ENCODE measurements around the gene SARS1. TPM values are rescaled to one million over a fixed set of nuclear protein-coding genes. Genes with fewer than 3 reads are reported as not detected.
A peak's percentile ranks its signal among the peaks of the same experiment; 100 is the strongest.

SARS1 gene
- total and polyA plus RNA-seq, 2 of the 13 experiments (the other 11 are each of a cell fraction or from before 2014, with no cell fraction given) = 103 to 134 TPM

DNA sequence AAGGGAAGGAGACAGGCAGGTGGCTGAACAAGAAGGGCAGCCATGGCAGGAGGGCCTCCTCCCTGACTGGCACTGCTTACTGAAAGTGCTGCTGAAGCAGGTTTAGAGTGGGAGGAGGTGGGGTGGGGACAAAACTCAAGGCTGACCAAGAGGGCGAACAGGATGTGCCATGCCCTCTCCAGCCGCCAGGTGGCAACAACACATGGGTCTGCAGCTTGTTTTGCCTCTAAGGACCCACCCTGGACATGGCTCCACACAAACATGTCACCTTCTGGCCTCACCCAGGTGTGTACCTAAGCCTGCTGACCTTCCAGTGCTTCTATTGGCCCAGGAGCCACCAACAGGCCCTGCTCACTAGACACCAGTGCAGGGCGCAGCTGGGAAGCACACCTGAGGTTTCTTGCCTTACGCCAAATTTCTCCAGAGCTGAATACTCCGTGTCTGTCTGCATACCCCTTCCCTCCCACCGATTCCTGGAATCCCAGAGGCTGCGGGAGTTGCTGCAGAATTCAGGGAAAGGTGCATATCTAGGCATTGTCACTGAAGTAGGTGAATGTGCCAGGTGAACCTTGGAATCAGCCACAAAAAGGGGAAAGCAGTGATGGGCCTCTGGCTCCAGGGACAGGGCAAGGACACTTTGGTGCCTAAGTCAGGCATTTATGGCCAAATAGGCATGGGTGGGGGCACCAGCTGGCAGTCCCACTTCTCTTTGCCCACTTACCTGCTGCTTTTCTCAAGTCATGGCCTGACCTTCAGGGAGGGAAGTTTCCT lies 63.9 kb downstream of the SARS1 start (continued):
- TF ChIP-seq, protein P1, sequence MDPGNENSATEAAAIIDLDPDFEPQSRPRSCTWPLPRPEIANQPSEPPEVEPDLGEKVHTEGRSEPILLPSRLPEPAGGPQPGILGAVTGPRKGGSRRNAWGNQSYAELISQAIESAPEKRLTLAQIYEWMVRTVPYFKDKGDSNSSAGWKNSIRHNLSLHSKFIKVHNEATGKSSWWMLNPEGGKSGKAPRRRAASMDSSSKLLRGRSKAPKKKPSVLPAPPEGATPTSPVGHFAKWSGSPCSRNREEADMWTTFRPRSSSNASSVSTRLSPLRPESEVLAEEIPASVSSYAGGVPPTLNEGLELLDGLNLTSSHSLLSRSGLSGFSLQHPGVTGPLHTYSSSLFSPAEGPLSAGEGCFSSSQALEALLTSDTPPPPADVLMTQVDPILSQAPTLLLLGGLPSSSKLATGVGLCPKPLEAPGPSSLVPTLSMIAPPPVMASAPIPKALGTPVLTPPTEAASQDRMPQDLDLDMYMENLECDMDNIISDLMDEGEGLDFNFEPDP (CRISPR knock-in tag; conservative IDR thresholded peaks at IDR 0.05) = no peak
- TF ChIP-seq ZNF749 (CRISPR knock-in tag; IDR thresholded peaks at IDR 0.05; ENCODE audit: borderline replicate concordance) = no peak
- TF ChIP-seq, protein P2, sequence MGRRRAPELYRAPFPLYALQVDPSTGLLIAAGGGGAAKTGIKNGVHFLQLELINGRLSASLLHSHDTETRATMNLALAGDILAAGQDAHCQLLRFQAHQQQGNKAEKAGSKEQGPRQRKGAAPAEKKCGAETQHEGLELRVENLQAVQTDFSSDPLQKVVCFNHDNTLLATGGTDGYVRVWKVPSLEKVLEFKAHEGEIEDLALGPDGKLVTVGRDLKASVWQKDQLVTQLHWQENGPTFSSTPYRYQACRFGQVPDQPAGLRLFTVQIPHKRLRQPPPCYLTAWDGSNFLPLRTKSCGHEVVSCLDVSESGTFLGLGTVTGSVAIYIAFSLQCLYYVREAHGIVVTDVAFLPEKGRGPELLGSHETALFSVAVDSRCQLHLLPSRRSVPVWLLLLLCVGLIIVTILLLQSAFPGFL (CRISPR knock-in tag; IDR thresholded peaks at IDR 0.05) = no peak
- TF ChIP-seq HOXA7 (CRISPR knock-in tag; IDR thresholded peaks at IDR 0.05) = no peak
- no peak for TF ChIP-seq ATF7 (IDR thresholded peaks at IDR 0.05)
- TF ChIP-seq ATF7 (CRISPR knock-in tag; IDR thresholded peaks at IDR 0.05) = no peak
- TF ChIP-seq, protein P3, sequence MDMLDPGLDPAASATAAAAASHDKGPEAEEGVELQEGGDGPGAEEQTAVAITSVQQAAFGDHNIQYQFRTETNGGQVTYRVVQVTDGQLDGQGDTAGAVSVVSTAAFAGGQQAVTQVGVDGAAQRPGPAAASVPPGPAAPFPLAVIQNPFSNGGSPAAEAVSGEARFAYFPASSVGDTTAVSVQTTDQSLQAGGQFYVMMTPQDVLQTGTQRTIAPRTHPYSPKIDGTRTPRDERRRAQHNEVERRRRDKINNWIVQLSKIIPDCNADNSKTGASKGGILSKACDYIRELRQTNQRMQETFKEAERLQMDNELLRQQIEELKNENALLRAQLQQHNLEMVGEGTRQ (IDR thresholded peaks at IDR 0.05; ENCODE audit: low read depth, low read length) = no peak
- TF ChIP-seq, protein P3 (CRISPR knock-in tag; IDR thresholded peaks at IDR 0.05; ENCODE audit: borderline replicate concordance) = no peak
- TF ChIP-seq, protein P4, sequence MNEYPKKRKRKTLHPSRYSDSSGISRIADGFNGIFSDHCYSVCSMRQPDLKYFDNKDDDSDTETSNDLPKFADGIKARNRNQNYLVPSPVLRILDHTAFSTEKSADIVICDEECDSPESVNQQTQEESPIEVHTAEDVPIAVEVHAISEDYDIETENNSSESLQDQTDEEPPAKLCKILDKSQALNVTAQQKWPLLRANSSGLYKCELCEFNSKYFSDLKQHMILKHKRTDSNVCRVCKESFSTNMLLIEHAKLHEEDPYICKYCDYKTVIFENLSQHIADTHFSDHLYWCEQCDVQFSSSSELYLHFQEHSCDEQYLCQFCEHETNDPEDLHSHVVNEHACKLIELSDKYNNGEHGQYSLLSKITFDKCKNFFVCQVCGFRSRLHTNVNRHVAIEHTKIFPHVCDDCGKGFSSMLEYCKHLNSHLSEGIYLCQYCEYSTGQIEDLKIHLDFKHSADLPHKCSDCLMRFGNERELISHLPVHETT (CRISPR knock-in tag; conservative IDR thresholded peaks at IDR 0.05) = no peak
- TF ChIP-seq ZNF703 (CRISPR knock-in tag; IDR thresholded peaks at IDR 0.05; ENCODE audit: borderline replicate concordance) = no peak
- no peak for TF ChIP-seq TEAD2 (CRISPR knock-in tag; IDR thresholded peaks at IDR 0.05)
- peak; percentile 85; the same call in 1 of the 2 replicates for TF ChIP-seq ZNF747 (CRISPR knock-in tag; IDR thresholded peaks at IDR 0.05; ENCODE audit: borderline replicate concordance)
- TF ChIP-seq ZNF737 (CRISPR knock-in tag; IDR thresholded peaks at IDR 0.05; ENCODE audit: borderline replicate concordance) = no peak
- no peak for TF ChIP-seq ZNF777 (CRISPR knock-in tag; IDR thresholded peaks at IDR 0.05)
- TF ChIP-seq ZKSCAN5 (CRISPR knock-in tag; IDR thresholded peaks at IDR 0.05) = no peak
- no peak for TF ChIP-seq ZBTB1 (CRISPR knock-in tag; IDR thresholded peaks at IDR 0.05; ENCODE audit: borderline replicate concordance)
- TF ChIP-seq HCFC1 (IDR thresholded peaks at IDR 0.05; ENCODE audit: low read depth, low read length) = no peak
- TF ChIP-seq, protein P5, sequence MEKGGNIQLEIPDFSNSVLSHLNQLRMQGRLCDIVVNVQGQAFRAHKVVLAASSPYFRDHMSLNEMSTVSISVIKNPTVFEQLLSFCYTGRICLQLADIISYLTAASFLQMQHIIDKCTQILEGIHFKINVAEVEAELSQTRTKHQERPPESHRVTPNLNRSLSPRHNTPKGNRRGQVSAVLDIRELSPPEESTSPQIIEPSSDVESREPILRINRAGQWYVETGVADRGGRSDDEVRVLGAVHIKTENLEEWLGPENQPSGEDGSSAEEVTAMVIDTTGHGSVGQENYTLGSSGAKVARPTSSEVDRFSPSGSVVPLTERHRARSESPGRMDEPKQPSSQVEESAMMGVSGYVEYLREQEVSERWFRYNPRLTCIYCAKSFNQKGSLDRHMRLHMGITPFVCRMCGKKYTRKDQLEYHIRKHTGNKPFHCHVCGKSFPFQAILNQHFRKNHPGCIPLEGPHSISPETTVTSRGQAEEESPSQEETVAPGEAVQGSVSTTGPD (CRISPR knock-in tag; IDR thresholded peaks at IDR 0.05) = no peak
- 0 out of 2 replicates have a peak, but pooled peaks have one; percentile 62 for TF ChIP-seq ESRRA (CRISPR knock-in tag; IDR thresholded peaks at IDR 0.05; ENCODE audit: low read depth)
- TF ChIP-seq GTF2F1 (IDR thresholded peaks at IDR 0.05; ENCODE audit: low read length) = no peak
- no peak for TF ChIP-seq SP140L (CRISPR knock-in tag; IDR thresholded peaks at IDR 0.05; ENCODE audit: borderline replicate concordance)
- no peak for TF ChIP-seq RFX5 (IDR thresholded peaks at IDR 0.05; ENCODE audit: low read depth, low read length)
- TF ChIP-seq MAF1 (CRISPR knock-in tag; IDR thresholded peaks at IDR 0.05; ENCODE audit: borderline replicate concordance) = no peak
- no peak for TF ChIP-seq HNRNPLL (IDR thresholded peaks at IDR 0.05; ENCODE audit: low read depth, low read length, poor library complexity, severe bottlenecking)

All from HepG2 (cell line).